ENCODE measurements around the gene LSM14A. TPM values are rescaled to one million over a fixed set of nuclear protein-coding genes. Genes with fewer than 3 reads are reported as not detected.

LSM14A gene
- total RNA-seq, 1 experiment from 2014 or later: 52.7 TPM

DNA sequence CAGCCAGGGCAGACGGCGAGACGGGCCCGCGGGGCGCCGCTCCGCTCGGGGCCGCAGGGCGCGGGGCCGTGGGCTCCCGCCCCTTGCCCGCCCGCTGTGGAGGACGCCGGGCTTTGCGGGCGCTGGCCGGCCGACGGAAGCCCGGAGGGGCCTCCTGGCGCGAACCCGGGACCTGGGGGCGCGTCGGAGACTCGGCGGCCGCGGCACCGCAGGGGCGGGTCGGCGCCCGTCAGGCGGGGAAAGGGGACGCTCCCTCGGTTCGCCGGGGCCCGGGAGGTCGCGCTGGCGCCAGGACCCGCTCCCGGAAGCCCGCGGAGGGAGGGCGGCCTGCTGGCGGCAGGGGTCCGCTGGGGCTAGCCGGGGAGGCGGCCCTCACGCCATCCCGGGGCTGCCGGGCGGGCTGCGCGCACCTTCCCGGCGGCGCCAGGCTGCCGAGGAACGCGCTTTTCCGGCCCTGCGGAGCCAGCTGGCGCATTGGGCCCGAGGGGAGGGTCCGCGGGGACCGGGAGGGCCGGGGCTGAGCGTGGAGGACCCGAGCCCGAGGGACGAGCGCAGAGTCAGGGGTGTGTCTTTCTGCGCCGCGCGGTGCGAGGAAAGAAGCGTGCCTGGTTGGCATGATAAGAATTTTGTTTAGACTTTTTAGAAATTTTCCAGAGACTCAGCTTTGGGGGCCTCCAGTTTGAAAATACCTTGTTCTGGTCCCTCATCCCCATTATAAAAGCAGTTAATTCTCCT, 82.6 kb downstream of the LSM14A start:
- DNase-seq (ENCODE audit: low spot score): no peak

DNA sequence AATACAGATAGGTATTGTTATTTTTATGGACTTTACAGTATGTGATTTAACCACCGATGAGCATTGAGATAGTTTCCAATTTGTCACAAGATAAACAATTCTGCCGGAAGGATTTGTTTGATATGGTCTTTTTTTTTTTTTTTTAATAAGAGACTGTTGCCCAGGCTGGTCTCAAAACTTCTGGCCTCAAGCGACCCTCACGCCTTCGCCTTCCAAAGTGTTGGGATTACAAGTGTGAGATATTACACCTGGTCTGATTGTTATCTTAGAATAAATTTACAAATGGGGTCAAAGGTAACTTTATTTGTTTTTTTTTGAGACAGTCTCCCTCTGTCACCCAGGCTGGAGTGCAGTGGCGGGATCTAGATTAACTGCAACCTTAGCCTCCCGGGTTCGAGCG, 83.2 kb downstream of the LSM14A start:
- no peak for DNase-seq (ENCODE audit: low spot score)

GRCh38 chr19:34256835-34257558, 84.7 kb downstream of the LSM14A start:
- no peak for DNase-seq (ENCODE audit: low spot score)

DNA sequence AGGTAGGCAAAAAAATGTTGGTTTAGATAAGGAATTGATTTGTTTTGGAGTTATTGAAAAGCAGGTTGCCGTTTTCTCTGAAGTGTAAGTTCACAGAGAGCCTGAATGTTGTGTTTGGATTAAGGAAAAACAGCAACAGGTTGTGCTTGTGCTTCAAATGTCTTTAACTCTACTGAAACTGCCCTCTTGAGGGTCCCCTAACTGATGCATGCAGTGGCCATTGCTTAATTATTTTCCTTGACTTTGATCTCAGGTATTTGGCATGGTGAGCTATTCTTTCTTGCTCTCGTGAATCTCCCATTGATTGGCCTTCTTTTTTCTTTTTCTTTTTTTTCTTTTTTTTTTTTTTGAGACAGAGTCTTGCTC, 85.2 kb downstream of the LSM14A start:
- no peak for DNase-seq (ENCODE audit: low spot score)

DNA sequence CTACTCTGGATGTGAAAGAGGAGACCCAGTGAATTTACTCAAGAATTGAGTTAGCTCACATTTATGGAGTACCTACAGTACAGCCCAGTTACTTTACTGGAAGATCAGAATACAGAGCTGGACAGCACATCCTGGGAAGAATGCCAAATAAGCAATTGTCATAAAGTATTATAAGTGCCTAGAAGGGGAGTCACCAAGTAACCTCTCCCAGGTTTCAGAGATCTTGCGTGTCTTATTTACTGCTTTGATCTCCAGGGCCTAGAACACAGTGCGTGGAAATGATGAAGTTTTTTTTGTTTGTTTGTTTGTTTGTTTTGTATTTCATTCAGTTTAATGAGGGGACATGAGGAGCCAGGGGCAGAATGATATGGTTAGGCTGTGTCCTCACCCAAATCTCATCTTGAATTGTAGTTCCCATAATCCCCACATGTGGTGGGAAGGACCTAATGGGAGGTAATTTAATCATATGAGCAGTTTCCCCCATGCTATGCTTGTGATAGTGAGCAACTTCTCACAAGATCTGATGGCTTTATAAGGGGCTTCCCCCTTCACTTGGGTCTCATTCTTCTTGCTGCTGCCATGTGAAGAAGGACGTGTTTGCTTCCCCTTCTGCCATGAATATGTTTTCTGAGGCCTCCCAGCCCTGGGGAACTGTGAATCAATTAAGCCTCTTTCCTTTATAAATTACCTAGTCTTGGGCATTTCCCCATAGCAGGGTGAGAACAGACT, 87.2 kb downstream of the LSM14A start:
- no peak for DNase-seq (ENCODE audit: low spot score)

- no peak for DNase-seq (ENCODE audit: low spot score)
Observed at GRCh38 chr19:34260771-34261173, 88.5 kb downstream of the LSM14A start.

DNA sequence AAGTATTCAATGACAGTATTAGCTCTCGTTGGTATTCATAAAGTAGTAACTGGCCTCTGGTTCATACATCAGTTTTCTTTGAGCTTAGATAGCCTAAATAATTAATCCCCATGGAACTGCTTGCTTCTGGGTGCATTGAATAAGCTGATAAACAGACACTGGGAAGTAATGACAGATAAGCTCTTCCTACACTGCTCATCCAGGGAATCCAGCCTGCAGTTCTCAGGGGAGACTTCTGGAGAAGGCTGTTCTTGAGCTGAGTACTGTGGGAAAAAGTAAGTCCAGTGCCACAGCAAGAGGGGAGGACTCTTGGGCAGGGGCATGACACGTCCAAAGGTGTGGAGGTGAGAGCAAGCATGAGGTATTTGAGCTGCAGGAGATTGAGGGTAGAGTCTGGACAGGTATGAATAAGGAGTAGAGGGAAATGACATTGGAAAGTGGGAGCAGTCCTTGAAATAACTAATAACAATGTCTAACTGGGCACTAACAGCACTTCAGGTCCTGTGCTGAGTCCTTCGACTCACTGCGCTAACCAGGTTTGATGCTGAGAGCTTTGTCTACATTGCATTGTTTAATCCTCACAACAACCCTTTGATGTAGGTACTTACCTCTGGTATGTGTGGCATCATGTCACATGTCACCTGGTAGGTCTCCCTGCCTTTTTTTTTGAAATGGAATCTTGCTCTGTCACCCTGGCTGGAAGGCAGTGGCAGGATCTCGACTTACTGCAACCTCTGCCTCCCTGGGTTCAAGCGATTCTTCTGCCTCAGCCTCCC, 89.2 kb downstream of the LSM14A start:
- no peak for DNase-seq (ENCODE audit: low spot score)

- DNase-seq (ENCODE audit: low spot score): no peak
Observed at GRCh38 chr19:34263745-34264237, 91.5 kb downstream of the LSM14A start.

GRCh38 chr19:34265221-34265650, 92.9 kb downstream of the LSM14A start:
- no peak for DNase-seq (ENCODE audit: low spot score)

DNA sequence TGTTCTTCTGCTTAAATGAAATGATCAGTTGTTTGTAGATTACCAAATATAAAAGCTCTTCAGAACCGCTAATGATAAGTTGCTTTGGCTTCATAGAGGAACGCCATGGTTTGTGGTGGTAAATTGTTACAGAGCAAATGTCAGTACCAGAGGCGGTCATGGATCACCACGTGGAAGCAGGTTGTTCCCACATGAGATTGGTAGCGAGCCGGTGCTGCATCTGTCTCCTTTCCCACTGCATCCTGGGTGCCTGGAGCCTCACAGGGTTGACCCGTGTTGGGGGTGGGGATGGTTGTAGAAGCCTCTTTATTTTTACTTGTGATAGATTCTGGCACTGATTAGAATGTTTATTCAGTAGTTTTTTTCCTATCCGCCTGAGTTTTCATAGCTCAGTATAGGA, 96.8 kb downstream of the LSM14A start:
- no peak for DNase-seq (ENCODE audit: low spot score)

DNA sequence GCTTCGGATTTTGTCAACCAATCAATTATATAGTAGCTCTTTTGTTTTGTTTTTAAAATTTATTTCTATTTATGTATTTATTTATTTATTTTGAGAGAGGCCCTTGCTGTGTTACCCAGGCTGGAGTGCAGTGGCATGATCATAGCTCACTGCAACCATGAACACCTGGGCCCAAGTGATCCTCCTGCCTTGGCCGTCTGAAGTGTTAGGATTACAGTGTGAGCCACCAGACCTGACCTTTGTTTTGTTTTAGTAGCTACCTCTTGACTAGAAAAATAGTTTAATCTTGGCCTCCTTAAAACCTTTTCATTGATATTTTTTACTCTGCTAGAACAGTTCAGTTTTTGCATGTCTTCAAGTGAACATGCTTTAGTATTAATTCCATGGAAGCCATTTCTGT, 97.2 kb downstream of the LSM14A start:
- DNase-seq (ENCODE audit: low spot score): no peak

GRCh38 chr19:34269968-34270621, 97.8 kb downstream of the LSM14A start:
- peak; percentile 90 for DNase-seq (ENCODE audit: low spot score)

- no peak for DNase-seq (ENCODE audit: low spot score)
Observed at GRCh38 chr19:34273121-34273520, 100.8 kb downstream of the LSM14A start.

GRCh38 chr19:34274284-34274826, 102.1 kb downstream of the LSM14A start:
- DNase-seq (ENCODE audit: low spot score): no peak

GRCh38 chr19:34274827-34275625, 102.7 kb downstream of the LSM14A start:
- DNase-seq (ENCODE audit: low spot score): peak; percentile 63

DNA sequence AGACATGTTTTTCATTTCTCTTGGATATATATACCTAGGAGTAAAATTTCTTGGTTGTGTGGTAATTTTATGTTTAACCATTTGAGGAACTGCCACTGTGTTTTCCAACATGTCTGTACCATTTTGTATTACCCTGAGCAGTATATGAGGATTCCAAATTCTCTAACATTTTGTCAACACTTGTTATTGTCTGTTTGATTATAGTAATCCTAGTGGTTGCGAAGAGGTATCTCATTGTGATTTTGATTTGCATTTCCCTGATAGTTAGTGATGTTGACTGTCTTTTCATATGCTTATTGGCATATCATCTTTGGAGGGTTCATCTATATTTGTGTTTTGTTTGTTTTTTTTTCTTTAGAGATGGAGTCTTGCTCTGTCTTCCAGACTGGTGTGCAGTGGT, 103.4 kb downstream of the LSM14A start:
- DNase-seq (ENCODE audit: low spot score): no peak

DNA sequence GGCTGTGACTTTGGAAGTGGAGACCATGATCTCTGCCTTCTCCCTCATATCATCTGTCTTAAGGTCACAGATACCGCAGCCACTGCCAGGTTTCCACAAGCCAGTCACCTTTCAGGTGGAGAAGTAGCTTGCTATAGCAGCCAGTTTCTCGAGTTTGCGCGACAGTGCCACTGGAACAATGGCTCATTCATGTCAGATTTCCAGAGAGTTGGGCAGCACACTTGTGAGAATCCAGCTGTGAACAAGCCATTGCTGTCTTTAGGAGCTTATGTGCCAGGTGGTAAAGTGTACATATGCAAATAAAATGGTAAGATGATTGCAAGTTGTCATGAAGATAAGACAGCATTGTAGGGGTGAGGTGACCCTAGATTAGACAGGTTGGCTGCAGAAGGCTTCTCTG, 104.3 kb downstream of the LSM14A start:
- no peak for DNase-seq (ENCODE audit: low spot score)

DNA sequence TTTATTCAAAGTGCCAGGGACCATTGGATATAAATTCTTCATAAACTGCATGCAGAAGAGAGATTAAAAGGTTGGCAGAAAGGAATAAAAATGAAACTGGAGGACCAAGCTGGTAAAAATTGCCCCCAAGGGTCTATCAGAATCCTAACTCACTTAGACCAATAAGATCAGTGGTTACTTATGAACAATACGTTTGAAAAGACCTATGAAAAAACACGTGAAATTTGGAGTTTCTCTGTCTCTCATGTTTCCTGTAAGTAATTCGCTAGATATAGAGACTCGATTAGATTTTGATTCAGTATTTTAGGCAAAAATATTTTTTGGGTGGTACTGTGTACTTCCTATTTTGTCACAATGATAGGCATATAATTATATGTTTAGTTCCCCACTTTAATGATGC, 104.9 kb downstream of the LSM14A start:
- no peak for DNase-seq (ENCODE audit: low spot score)

- no peak for DNase-seq (ENCODE audit: low spot score)
Observed at GRCh38 chr19:34278783-34279182, 106.5 kb downstream of the LSM14A start.

Data from A172 (cell line).